GM21737 (cell line): Measurements from ENCODE around the gene OAS1.
A peak's percentile ranks its signal among the peaks of the same experiment; 100 is the strongest.
"Not testable (repeated sequence)": the region's sequence is repeated elsewhere in the genome, so short reads cannot be mapped to it uniquely, and the experiment has no call there.

Experiments
- ATAC-seq: cut with Tn5 transposase; IDR thresholded peaks from one replicate; pipeline ENCODE4 v1.9.1; 2021; ENCODE audit warnings: mild to moderate bottlenecking, moderate library complexity; ENCODE audit not compliant: unreplicated experiment

The OAS1 gene

GRCh38 chr12:112900298-112901145, 6.2 kb upstream of the OAS1 start:
- no peak for ATAC-seq

GRCh38 chr12:112901271-112901670, 5.5 kb upstream of the OAS1 start:
- ATAC-seq: no peak

- ATAC-seq: no peak
Observed at GRCh38 chr12:112904571-112904970, 2.2 kb upstream of the OAS1 start.

GRCh38 chr12:112905451-112906089, 1.2 kb upstream of the OAS1 start:
- no peak for ATAC-seq

- peak; percentile 53 for ATAC-seq
Observed at GRCh38 chr12:112907415-112908157, 824 bp downstream of the OAS1 start.

GRCh38 chr12:112908548-112908947, 1.8 kb downstream of the OAS1 start:
- ATAC-seq: no peak

GRCh38 chr12:112909693-112910092, 2.9 kb downstream of the OAS1 start:
- ATAC-seq: no peak

- ATAC-seq: no peak
Observed at GRCh38 chr12:112913038-112913688, 6.4 kb downstream of the OAS1 start.

GRCh38 chr12:112913888-112914287, 7.1 kb downstream of the OAS1 start:
- ATAC-seq: not testable (repeated sequence)

GRCh38 chr12:112916270-112916669, 9.5 kb downstream of the OAS1 start:
- ATAC-seq: no peak

- no peak for ATAC-seq
Observed at GRCh38 chr12:112919121-112919520, 12.4 kb downstream of the OAS1 start.

GRCh38 chr12:112924986-112925385, 18.2 kb downstream of the OAS1 start:
- peak; percentile 69 for ATAC-seq

GRCh38 chr12:112926416-112927033, 19.8 kb downstream of the OAS1 start:
- ATAC-seq: not testable (repeated sequence)

GRCh38 chr12:112927475-112927874, 20.7 kb downstream of the OAS1 start:
- no peak for ATAC-seq

GRCh38 chr12:112927925-112928324, 21.2 kb downstream of the OAS1 start:
- no peak for ATAC-seq

GRCh38 chr12:112928978-112929377, 22.2 kb downstream of the OAS1 start:
- ATAC-seq: no peak

GRCh38 chr12:112929715-112930114, 23.0 kb downstream of the OAS1 start:
- no peak for ATAC-seq

GRCh38 chr12:112930350-112930749, 23.6 kb downstream of the OAS1 start:
- no peak for ATAC-seq

- ATAC-seq: no peak
Observed at GRCh38 chr12:112932485-112933128, 25.8 kb downstream of the OAS1 start.

- ATAC-seq: no peak
Observed at GRCh38 chr12:112933129-112933505, 26.4 kb downstream of the OAS1 start.
